SH-SY5Y (cell line): Measurements from ENCODE around the gene WDR93.

Source experiments
- GATA2 ChIP-seq: IDR thresholded peaks from 2 replicates; pipeline ENCODE4 v1.6.1; 2011; ENCODE audit warnings: mild to moderate bottlenecking, low read depth, low read length
- GATA3 ChIP-seq: IDR thresholded peaks from 2 replicates; pipeline ENCODE4 v1.6.1; 2011; ENCODE audit warnings: low read depth, mild to moderate bottlenecking, low read length, moderate library complexity

Gene WDR93

GRCh38 chr15:89756897-89757296 lies 66.3 kb downstream of the WDR93 start:
- TF ChIP-seq GATA2 (no peak), GATA3 (no peak)

GRCh38 chr15:89758283-89758682 lies 67.7 kb downstream of the WDR93 start:
- TF ChIP-seq GATA3: no peak
- no peak for TF ChIP-seq GATA2

- TF ChIP-seq GATA3: no peak
- TF ChIP-seq GATA2: no peak
These were observed 68.4 kb downstream of the WDR93 start for GRCh38 chr15:89758981-89759380.

- TF ChIP-seq GATA2 (no peak), GATA3 (no peak)
These were observed 69.2 kb downstream of the WDR93 start for GRCh38 chr15:89759835-89760234.

- no peak for TF ChIP-seq GATA3
- TF ChIP-seq GATA2: peak; percentile 83
These were observed 69.8 kb downstream of the WDR93 start for GRCh38 chr15:89760303-89761008.

GRCh38 chr15:89761009-89761831 lies 70.6 kb downstream of the WDR93 start:
- TF ChIP-seq GATA2 (no peak), GATA3 (no peak)

GRCh38 chr15:89761929-89762328 lies 71.3 kb downstream of the WDR93 start:
- no peak for TF ChIP-seq GATA2
- TF ChIP-seq GATA3: no peak

GRCh38 chr15:89765694-89766093 lies 75.1 kb downstream of the WDR93 start:
- no peak for TF ChIP-seq GATA2

GRCh38 chr15:89766357-89767311 lies 76.0 kb downstream of the WDR93 start:
- TF ChIP-seq GATA2 (no peak), GATA3 (no peak)

GRCh38 chr15:89767411-89767915 lies 76.9 kb downstream of the WDR93 start:
- TF ChIP-seq GATA2 (no peak), GATA3 (no peak)

GRCh38 chr15:89768071-89768500 lies 77.5 kb downstream of the WDR93 start:
- no peak for TF ChIP-seq GATA2
- no peak for TF ChIP-seq GATA3

- TF ChIP-seq GATA3: no peak
- TF ChIP-seq GATA2: no peak
These were observed 78.8 kb downstream of the WDR93 start for GRCh38 chr15:89769366-89769765.

GRCh38 chr15:89770041-89770440 lies 79.4 kb downstream of the WDR93 start:
- no peak for TF ChIP-seq GATA3
- no peak for TF ChIP-seq GATA2
